NCI-H128 (cell line): ENCODE measurements around the gene MRPL18.
"Not testable (repeated sequence)": the region's sequence is repeated elsewhere in the genome, so short reads cannot be mapped to it uniquely, and the experiment has no call there.

ENCODE experiments used
- DNase-seq: peaks from one replicate; lab custom pipeline; 2025; ENCODE audit not compliant: unreplicated experiment; lab: John Stamatoyannopoulos, UW

Gene MRPL18

DNA sequence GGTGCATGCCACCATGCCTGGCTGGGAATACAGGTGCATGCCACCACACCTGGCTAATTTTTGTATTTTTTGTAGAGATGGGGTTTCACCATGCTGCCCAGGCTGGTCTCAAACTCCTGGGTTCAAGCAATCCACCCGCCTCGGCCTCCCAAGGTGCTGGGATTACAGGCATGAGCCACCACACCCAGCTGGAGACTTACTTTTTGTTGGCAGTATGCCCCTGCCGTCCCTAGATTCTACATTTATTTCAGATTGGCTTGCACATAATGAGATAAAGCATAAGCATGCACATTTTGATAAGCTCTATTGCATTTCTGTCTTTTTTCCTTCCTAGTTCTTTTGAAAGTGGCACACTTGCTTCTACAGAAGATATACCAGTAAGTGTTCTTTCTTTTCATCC, 26.5 kb downstream of the MRPL18 start:
- DNase-seq, result not testable (repeated sequence)

DNA sequence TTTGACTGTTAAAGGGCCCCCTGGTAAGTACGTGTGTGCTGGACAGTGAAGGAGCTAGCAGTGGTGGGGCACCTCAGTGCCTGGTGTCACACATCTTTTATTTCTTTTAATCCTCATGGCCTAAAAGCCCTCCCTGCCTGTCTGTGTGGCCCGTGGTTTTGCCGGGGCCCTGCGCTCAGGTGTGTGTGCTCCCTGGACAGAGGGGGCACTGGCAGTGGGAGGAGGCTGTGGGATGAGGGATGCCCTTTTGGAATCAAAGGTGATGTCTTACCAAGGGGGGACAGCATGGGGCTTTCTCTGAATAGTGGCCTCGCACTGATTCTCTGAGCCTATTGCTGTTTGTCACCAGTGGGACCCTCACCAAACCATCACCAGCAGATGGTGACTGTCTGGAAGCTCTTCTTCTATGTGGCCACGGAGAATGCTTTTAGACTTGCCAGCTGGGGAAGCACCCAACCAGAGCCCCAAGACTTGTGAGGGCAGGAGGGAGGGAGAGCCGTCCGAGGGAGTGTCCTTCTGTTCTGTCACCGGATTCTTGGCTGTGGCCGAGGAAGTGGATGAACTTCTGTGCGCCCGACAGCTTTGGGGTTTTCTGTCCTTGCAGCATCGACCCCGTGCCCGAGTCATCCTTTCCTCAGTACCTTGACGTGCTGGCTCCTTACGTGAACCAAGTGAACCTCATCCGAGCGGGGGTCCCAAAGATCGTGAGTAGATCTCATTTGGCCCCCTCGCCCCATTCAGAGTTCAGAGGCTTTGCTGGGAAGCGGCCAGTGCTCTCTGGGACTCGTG, 27.9 kb downstream of the MRPL18 start:
- DNase-seq, result no peak

DNA sequence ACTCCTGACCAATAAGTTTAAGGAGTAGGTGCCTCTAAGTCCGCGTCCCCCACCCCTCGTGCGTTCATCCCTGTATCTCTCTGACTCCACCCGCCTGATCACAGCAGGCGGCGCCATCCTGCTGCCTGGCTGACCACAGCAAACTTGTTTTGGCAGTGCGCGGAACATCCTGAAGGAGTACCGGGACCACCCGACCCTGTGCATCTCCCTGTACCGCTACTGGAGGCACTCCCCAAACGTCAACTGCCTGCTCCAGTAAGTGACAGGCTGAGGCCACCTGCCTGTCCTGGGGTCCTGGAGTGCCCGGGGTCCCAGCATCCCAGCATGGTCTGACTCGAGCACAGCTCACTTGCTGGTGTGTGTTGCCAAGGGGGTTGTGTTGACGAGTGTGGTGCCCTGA, 28.8 kb downstream of the MRPL18 start:
- DNase-seq, result no peak

DNA sequence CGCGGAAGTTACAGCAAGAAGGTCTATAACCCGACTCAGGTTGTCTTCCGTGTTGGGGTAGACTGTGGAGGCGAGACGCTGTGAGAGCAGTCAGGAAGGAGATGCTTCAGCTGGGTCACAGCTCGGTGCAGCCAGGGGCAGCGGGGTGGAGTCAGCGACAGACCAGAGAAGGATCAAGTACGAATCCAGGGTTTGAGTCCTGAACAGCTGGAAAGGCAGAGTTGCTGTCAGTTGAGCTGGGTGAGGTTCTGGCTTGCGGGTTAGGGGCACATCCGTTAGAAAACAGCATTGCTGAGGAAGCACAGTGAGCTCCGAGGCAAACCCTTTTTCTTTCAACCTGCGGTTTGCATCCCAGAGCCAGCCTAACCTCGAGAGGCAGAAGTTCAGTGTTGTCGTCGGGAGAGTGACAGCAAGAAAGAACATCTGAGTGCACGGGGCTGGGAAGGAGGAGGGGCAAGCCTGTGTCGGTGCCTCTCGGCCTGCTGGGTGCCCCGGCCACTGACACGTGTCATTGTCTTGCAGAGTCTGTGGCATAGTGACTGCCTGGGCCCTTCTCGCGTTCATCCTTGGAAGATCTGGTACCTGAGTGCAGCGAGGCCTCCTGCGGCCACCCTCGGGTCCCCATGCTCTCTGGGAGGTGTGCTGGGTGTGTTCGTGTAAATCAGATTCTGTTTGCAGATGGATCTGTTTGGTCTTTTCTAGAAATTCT, 29.8 kb downstream of the MRPL18 start:
- DNase-seq, result no peak

DNA sequence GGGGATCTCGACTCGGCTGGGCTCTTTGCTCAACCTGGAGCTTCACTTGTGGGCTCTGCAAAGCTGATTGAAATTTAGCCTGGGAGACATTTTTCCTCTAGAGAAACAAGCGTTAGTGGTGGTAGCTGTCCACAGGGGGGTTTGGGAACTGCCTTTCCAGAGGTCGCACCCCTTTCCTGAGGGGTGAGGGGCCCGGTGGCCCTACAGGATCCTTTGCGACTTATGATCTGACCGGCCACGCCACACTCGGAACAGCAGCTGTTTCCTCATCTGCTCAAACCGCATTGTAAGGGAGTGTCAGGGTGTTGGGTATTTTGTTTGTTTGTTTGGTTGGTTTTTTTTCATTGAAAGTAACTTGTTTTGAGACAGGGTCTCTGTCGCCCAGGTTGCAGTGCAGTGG, 30.9 kb downstream of the MRPL18 start:
- no peak for DNase-seq

DNA sequence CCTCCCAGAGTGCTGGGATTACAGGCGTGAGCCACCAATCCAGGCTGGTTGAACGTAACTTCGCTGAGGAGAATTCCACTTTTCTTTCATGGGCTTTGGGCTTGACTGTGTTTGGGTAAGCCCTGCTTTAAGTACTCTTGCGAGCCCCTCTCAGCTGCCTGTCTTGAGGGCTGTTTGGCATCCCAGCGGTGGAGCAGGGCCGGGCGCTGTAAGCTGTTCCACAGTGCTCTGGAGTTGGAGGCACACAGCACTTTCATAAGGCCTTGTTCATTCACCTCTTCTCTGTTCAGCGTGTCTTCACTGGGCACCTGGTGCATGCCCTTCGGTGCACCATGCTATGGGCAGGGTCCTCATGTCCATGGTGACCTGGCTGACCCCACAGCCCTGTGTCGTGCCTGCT, 31.5 kb downstream of the MRPL18 start:
- DNase-seq, result no peak

DNA sequence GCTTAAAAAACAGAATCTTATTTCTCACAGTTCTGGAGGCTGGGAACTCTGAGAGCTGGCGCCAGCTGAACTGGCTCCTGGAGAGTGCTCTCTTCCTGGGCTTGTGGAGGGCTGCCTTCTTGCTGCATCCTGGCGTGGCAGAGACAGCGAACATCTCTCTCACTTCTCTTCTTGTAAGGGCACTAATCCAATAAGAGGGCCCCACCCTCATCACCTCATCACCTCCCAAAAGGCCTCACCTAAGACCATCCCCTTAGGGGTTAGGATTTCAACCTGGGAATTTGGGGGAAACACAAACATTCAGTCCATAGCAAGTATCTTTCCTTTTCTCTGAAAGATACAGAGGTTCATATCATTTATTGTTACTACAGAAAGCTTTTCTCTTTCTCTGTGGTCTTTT, 33.7 kb downstream of the MRPL18 start:
- no peak for DNase-seq

DNA sequence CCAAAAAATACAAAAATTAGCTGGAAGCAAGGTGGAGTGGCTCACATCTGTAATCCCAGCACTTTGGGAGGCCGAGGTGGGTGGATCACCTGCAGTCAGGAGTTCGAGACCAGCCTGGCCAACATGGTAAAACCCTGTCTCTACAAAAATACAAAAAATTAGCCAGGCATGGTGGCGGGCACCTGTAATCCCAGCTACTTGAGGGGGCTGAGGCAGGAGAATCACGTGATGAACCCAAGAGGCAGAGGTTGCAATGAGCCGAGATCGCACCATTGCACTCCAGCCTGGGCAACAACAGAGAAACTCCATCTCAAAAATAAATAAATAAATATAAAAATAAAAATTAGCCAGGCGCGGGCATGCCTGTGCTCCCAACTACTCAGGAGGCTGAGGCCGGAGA, 34.4 kb downstream of the MRPL18 start:
- DNase-seq, result not testable (repeated sequence)

DNA sequence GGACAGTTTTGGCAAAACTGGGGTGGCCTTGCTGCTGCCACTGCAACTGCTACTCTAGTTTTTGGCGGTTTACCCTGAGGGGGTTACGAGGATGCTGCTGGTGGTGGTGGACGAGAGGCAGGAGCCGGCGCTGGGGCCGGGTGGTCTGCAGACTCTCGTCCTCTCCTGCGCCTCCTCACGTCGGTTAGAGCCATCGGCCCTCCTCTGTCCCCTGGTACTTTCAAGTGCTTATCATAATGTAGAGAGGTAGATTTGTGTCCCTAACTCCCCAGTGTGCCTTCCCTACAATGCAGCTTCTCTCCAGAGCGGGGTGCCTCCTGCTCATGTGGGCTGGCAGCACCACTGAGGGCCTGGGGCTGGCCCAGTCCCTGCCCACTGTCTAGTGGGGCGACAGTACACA, 35.7 kb downstream of the MRPL18 start:
- no peak for DNase-seq

DNA sequence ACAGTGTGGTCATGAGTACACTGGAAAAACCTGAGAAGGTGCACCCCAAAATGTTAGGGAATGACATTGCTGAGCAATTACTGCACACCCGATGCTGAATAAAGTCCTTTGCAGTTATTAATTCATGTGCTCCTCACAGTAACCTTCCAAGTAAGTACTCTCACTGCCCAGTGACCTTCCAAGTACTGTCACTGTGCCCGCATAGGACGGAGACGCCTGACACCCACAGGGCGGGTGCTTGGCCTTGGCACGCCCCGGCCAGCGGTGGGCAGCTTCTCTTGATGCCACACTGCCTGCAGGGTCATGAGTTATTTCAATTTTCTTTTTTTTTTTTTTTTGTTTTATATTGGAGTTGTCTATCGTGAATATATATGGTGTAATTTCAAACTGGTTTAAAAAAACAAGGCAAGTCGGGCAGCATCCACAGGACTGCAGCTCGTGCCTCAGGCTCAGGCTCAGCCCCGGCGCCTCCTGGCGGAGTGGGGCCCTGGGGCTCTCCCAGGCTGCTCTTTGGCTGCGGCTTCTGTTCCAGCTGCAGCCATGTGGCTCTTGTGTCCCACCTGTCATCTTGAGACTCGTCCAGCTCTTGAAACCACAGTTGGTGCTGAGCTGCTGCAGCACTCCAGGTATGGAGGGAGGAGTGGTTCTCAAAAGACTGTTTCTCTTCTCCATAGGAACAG, 36.8 kb downstream of the MRPL18 start:
- no peak for DNase-seq

DNA sequence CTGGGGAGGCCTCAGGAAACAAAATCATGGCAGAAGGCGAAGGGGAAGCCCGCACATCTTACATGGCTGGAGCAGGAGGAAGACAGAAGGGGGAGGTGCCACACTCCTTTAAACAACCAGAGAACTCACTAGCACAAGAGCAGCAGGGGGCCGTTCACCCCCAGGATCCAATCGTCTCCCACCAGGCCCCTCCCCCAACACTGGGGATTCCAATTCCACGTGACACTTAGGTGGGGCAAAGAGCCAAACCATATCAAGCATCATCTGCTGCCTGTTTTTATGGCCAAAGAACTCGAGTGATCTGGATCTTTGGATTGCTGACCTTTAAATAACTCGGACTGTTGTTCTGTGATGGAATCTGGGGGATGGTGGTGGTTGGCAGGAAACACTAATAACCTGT, 37.8 kb downstream of the MRPL18 start:
- no peak for DNase-seq

DNA sequence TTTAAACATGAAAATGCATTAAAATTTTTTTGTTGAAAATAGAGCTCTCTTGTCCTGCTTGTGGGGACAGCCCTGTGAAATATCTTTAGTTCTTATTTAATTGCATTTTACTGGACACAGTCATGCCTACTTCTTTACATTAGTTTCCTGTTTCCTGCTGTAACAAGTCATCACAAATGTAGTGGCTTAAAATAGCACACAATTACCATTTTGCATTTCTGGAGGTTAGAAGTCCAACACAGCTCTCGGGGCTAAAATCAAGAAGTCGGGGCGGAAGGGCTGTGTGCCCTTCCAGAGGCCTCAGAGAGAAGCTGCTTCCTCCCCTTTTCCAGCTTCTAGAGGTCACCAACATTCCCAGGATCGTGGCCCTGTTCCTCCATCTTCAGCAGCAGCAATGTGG, 39.3 kb downstream of the MRPL18 start:
- no peak for DNase-seq

DNA sequence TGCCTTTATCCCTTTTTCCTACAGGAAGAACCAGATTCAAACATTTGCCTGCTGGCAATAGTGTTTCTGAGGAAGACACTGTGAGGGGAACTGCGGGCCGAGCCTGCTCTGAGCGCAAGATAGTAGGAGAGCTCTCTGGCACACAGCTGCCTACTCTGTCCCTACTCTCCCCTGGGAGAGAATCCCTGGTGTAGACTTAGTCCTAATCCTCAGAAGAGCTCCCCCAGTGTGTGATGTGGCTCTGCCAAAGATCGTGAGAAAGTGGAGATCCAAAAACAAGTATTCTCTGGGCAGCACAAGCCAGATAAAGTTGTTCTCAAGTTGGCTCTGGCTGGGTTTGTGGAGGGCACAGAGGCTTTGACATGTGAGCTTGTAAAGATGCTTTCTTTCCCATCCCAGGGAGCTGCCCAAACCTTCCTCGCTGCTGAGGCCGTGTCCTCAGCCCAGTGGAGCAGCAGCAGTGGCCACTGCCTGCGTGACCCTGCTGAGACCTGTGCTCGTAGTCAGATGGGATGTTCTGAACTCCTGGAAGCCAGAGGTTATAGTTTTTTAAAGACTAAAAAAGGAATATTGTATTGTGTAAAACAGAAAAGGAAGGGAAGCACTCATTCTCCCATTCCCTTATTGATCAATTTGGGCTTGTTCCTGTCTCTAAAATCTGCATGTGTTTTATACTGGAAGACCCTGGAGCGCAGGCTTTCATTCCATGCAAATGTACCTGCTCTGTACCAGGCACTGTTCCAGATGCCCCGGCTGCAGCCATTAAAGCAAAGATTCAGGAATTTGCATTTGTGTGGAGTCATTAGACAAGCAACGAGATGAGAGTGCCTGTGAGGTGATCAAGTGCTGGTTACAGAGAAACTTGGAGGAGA, 40.5 kb downstream of the MRPL18 start:
- DNase-seq, result no peak

DNA sequence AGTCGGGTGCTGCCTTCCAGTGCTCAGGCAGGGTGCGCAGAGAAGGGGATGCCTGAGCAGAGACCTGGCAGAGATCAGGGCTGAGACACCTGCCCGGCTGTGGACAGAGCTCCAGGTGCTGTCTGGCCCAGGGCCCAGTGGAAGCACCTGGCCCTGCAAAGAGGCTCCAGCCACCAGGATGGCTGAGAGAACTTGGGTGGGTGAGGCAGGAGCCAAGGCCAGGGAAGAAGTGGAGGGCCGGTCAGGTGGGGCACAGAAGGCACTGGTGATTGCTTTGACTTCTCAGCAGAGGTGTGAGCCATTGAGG, 41.1 kb downstream of the MRPL18 start:
- DNase-seq, result no peak

DNA sequence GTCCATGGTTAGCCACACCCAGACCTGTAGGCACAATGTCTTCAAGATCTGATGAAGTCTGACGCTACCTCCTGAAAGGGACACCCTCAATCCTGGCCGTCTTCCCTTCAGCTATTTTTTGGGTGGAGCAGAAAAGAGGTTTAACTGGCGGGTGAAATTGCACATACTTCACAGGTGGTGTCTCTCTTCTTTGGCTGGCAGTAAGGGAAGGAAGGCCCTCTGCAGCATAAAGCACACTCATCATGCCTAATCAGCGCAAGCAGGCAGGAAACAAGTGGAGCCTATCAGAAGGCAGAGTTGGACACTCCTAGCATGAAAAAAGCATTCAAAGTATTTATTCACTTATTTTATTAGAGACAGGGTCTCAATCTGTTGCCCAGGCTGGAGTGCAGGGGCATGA, 42.7 kb downstream of the MRPL18 start:
- DNase-seq, result no peak

DNA sequence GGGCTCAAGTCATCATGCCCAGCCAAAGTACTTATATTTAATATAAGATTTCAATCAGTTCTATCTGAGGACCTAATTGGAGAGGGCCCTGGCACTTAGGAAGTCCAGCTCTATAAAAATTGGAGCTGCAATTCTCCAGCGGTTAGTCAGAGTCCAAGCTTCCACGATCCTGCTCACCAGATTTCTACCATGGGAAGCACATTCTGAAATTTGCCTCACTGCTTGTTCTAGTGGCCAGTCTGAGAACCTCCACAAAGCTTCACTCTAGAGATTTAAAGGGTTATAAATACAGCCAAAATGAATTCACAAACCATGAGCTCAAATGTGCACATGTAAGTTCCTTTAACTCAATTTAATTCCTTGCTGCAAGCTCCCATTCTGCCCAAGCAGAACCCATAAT, 43.3 kb downstream of the MRPL18 start:
- no peak for DNase-seq

DNA sequence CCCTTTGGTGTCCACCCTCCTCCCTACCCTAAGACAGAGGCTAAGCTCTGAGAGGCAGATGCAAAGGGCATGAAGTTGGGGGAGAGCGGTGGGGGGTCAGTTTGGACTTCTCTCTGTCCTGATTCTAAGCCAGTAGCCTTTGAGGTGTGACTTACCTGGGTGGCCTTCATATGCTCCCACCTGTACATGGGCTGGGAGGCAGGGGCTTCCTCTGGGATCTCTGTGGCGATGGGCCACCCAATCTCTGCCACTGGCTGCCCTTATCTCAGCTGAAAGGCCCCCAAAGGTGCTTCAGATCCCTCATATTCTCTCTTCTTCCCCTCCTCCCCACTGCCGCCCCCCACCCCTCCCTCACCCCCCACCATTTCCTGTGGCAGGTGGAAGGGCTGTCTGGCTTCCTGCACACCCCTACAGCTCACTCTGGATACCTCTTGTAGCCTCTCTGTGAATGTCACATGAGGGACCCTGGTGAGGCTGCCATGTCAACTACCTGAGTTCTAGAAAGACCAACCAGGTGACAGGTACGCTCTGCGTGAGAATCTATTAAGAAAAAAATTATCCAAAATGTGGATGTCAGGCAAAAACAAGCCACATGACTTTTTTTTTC, 43.8 kb downstream of the MRPL18 start:
- no peak for DNase-seq

DNA sequence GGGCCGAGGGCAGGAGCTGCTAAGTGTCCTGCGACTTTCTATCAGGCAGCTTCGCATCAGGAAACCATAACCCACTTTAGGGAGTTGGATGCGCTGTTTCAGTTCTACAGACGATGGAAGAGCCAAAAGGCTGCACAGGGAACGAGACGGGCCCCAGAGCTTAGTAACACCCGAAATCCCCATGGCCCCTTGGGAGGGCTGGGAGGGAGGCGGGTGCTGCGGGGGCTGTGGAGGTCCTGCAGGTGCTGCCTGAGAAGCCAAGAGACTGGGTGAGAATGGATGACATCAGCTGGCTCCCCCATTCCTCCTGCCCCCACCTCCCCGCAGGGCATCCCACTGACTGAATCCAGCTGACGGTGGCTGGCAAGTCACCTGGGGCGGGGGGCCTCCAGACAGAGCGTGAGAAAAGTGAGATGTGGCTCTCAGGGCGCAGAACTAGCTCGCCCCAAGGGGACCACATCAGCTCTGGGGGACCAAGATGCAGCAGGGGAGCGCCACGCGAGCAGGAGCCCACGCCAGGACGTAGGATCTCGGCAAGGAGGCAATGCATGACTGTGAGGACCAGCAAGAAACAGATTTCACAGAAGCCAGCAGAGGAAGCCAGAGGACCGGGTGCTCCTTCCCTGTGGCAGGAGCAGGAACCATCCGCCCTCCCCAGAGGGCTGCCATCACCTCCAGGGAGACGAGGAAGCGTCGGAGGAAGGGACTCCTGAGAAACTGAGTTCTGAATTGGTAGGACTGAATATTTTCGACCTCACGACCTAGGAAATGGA, 46.6 kb downstream of the MRPL18 start:
- DNase-seq, result no peak

DNA sequence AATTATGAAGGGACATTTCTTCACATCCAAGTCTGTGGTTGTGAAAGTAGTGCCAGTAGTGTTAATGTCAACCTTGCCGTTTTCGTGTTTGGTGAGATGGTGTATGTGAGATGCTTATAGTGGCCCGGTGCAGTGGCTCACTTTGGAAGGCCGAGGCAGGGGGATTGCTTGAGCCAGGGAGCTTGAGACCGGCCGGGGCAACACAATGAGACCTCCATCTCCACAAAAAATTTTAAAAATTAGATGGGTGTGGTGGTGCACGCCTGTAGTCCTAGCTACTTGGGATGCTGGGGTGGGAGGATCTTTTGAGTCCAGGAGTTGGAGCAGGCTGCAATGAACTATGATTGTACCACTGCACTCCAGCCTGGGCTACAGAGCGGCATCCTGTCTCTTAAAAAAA, 47.2 kb downstream of the MRPL18 start:
- no peak for DNase-seq

DNA sequence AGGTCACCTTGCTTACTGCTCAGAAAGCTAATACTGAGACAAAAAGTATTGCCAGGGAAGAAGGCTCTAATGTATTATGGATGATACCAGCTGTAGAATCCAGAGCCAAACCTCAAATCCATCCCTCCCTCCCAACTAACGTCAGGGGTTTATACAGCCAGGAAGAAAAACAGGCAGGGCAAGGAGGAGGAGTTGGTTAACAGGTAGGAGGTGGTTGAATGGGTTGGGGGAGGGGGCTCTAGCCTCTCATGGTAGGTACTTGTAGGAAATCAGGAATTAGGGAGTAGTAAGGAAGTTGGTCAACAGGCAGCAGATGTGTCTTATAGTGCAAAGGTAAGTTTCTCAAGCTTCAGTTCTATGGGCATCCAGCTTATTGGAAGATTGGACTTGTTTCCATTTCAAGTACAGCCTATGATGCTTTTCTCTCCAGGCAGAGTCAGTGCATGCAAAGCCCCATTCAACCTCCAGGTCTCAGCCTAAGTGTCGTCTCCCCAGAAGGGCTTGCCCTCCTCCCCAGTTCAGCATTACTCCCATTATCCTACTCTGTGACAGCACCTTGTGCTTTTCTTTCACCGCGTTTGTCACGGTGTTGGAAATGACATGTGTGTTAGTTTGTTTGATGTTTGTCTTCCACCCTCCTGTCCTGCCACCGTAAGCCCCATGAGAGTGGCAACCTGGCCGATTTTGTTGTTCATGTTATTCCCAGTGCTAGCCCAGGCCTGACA, 47.9 kb downstream of the MRPL18 start:
- DNase-seq, result no peak
